Heart right ventricle (tissue), 16 donors: ENCODE data around the gene DHX35. TPM values are rescaled to one million over a fixed set of nuclear protein-coding genes. Genes with fewer than 3 reads are reported as not detected.

Source experiments
- ATAC-seq, 8 donors: fragments of 200-7000 bp; cut with Tn5 transposase; one replicate each; pipeline ENCODE4 v1.9.1; 2020; ENCODE audit warnings: mild to moderate bottlenecking in 8 of 8, moderate library complexity in 8 of 8, moderate number of reproducible peaks in 1 of 8
- DNase-seq, 2 donors: peaks; one replicate each; pipeline ENCODE4 v3.0.0-alpha.2; 2020
- H3K27ac ChIP-seq, 10 donors: fragments of 200-600 bp; sonication (generic) in 2 of 10; one replicate each; pipeline versions ENCODE4 v1.5.0 to v1.8.0; 2020 to 2022; ENCODE audit warnings: mild to moderate bottlenecking in 3 of 10
- H3K27me3 ChIP-seq, 7 donors: fragments of 200-600 bp; one replicate each; pipeline ENCODE4 v1.8.0; 2021 to 2022; ENCODE audit warnings: mild to moderate bottlenecking in 2 of 7
- H3K36me3 ChIP-seq, 9 donors: fragments of 200-600 bp; sonication (generic) in 1 of 9; one replicate each; pipeline versions ENCODE4 v1.5.0 to v1.8.0; 2020 to 2022; ENCODE audit warnings: mild to moderate bottlenecking in 2 of 9
- H3K4me1 ChIP-seq, 9 donors: fragments of 200-600 bp; sonication (generic) in 1 of 9; one replicate each; pipeline versions ENCODE4 v1.5.0 to v1.8.0; 2020 to 2022; ENCODE audit warnings: mild to moderate bottlenecking in 4 of 9
- H3K4me3 ChIP-seq, 10 donors: fragments of 200-600 bp; sonication (generic) in 2 of 10; one replicate each; pipeline versions ENCODE4 v1.5.0 to v1.8.0; 2020 to 2022; ENCODE audit warnings: mild to moderate bottlenecking in 7 of 10, moderate library complexity in 2 of 10
- H3K9me3 ChIP-seq, 11 donors: fragments of 200-600 bp in 10 of 11; sonication (generic) in 2 of 11; one replicate each; pipeline versions ENCODE4 v1.5.0 to v1.8.0; 2013 to 2022; ENCODE audit warnings: mild to moderate bottlenecking in 2 of 11, control low read depth in 1 of 11, moderate library complexity in 1 of 11
- CTCF ChIP-seq, 9 donors: fragments of 200-600 bp; sonication (generic) in 2 of 9; IDR thresholded peaks; one replicate each; pipeline versions ENCODE4 v1.5.0 to v1.8.0; 2021 to 2022; ENCODE audit warnings: antibody characterized with exemption in 9 of 9, mild to moderate bottlenecking in 5 of 9, moderate library complexity in 1 of 9
- WGBS, 2 donors: extraction: QIAGEN DNeasy Blood & Tissue Kit; methylation state at CpG; one replicate each; pipeline ENCODE4 v1.1.7; 2013; ENCODE audit warnings: inconsistent platforms in 1 of 2; 5-methylcytosine and 5-hydroxymethylcytosine counted together
- intact Hi-C, 10 donors: fragments of 100-400 bp; cut with DNase I; formaldehyde crosslinking; loops; one replicate each; pipeline versions ENCODE4 v1.11.1 to v1.14.2; 2022
- polyA plus RNA-seq, 2 donors: library from polyadenylated mRNA; stranded (reverse); fragments of 200-250 nt; gene quantifications; one replicate each; pipeline ENCODE4 v1.2.3, GENCODE V29; 2013
- total RNA-seq, 10 donors: library from RNA; stranded (reverse); fragmentation: NEBNext Ultra II Directional in 3 of 10; extraction: Animal tissue kit (Norgen Biotek cat#: 25700) in 3 of 10; gene quantifications; one replicate each; pipeline versions ENCODE4 v1.2.1 to v1.2.4, GENCODE V29; 2021 to 2023
- donor health status: Arrhythmogenic right ventricular cardiomyopathy.
- donor health status: ischemic (EF 13 %, LVEDD 7.1; RV severe dilation, severe dysfunction).
- donor health status: healthy with polysubstance abuse.
- donor health status: DM: no; HTN: yes; CAD: no.
- donor health status: DM: no; HTN: no; CAD: no.
- donor health status: ischemic (EF 25% LVEDD 6.9; RV normal size, moderate dysfunction).
- donor health status: ischemic (EF 25% LVEDD 5.7; RV mildly dilated, moderate dysfunction).
- donor health status: healthy.
- donor health status: DM: yes; HTN: yes; CAD: no.
- donor health status: Ischemic cardiomyopathy.
- donor health status: ischemic (EF 35%, LVEDD 5.7; RV mildly dilated, moderate dysfunction).
- donor health status: nonischemic (EF 11% LVEDD 7.7; RV severe dilation, severe dysfunction).
- donor health status: DM: yes; HTN: yes; CAD: no.
- donor health status: PGD.
- donor health status: ischemic (EF 29% LVEDD 5.4; RV normal size, mild dysfunction).
- donor health status: nonischemic (EF 23%, LVEDD 6.1; RV moderate dilation, normal function).

DHX35 gene
- total and polyA plus RNA-seq, 12 donors, result 5.1 to 14.3 (median 10.2) TPM

GRCh38 chr20:39069976-39070375, 107.8 kb downstream of the DHX35 start:
- Histone ChIP-seq H3K36me3 (no peaks in the 10 kb centered on the region), H3K4me1 (no peaks in the 10 kb centered on the region), H3K27me3 (peaks cover 0 to 54% (median 21%) of the 10 kb centered on the region in 7 donors), H3K4me3 (no peak overlapping the region), H3K9me3 (peaks cover 0 to 14% (median 0%) of the 10 kb centered on the region in 11 donors), H3K27ac (no peak overlapping the region)
- DNase-seq (no peak), ATAC-seq (no peak)
- no peak for TF ChIP-seq CTCF (IDR thresholded peaks at IDR 0.05)
- intact Hi-C loops, result no loop called here
- 34 to 44% methylated on average over 6 of the region's 6 CpGs for WGBS, 2 donors

GRCh38 chr20:39070484-39071231, 108.5 kb downstream of the DHX35 start:
- ATAC-seq (no peak), DNase-seq (no peak)
- 60 to 61% methylated on average over 7 of the region's 7 CpGs for WGBS, 2 donors
- no peak overlapping the region for H3K27ac ChIP-seq
- H3K4me3 ChIP-seq, result no peak overlapping the region
- no peak for TF ChIP-seq CTCF (IDR thresholded peaks at IDR 0.05)
- peaks cover 0 to 14% (median 0%) of the 10 kb centered on the region in 11 donors for H3K9me3 ChIP-seq
- no peaks in the 10 kb centered on the region for H3K4me1 ChIP-seq
- peaks cover 0 to 49% (median 21%) of the 10 kb centered on the region in 7 donors for H3K27me3 ChIP-seq
- H3K36me3 ChIP-seq, result no peaks in the 10 kb centered on the region
- intact Hi-C loops, result no loop called here

GRCh38 chr20:39072132-39072531, 110.0 kb downstream of the DHX35 start:
- intact Hi-C loops, result no loop called here
- 85 to 92% methylated on average over 11 of the region's 11 CpGs for WGBS, 2 donors

GRCh38 chr20:39072653-39073052, 110.5 kb downstream of the DHX35 start:
- DNase-seq, result no peak
- ATAC-seq, result no peak
- Histone ChIP-seq H3K4me3 (no peak overlapping the region), H3K36me3 (no peaks in the 10 kb centered on the region), H3K27ac (no peak overlapping the region), H3K27me3 (peaks cover 0 to 55% (median 30%) of the 10 kb centered on the region in 7 donors), H3K4me1 (no peaks in the 10 kb centered on the region), H3K9me3 (peaks cover 0 to 13% (median 0%) of the 10 kb centered on the region in 11 donors)
- WGBS, 2 donors, result 87 to 94% methylated on average over 2 of the region's 2 CpGs
- no peak for TF ChIP-seq CTCF (IDR thresholded peaks at IDR 0.05)
- intact Hi-C loops, result no loop called here

More at GRCh38 chr20:39072132-39072531, 110.0 kb downstream of the DHX35 start:
- no peak for DNase-seq
- ATAC-seq, result peak in 2 of 8 donors; percentile 22 to 27
- Histone ChIP-seq H3K36me3 (no peaks in the 10 kb centered on the region), H3K27me3 (peaks cover 0 to 49% (median 26%) of the 10 kb centered on the region in 7 donors), H3K4me3 (no peak overlapping the region), H3K9me3 (peaks cover 0 to 14% (median 0%) of the 10 kb centered on the region in 11 donors), H3K27ac (no peak overlapping the region), H3K4me1 (no peaks in the 10 kb centered on the region)
- no peak for TF ChIP-seq CTCF (IDR thresholded peaks at IDR 0.05)
